ENCODE results near the gene COQ5.
A peak's percentile ranks its signal among the peaks of the same experiment; 100 is the strongest.
"Not testable (repeated sequence)": the region's sequence is repeated elsewhere in the genome, so short reads cannot be mapped to it uniquely, and the experiment has no call there.

COQ5 gene

GRCh38 chr12:120528861-120529525 lies at the start of gene COQ5:
Gene COQ5, minus strand, starts transcription at chr12:120529158. Its CDS starts 17 bp downstream, at chr12:120529141.
- DNase-seq (ENCODE audit: low spot score), result peak; percentile 85

- DNase-seq (ENCODE audit: low spot score), result no peak
Observed at GRCh38 chr12:120574106-120574505, 45.1 kb upstream of the COQ5 start.

GRCh38 chr12:120573560-120573959 lies 44.6 kb upstream of the COQ5 start:
- no peak for DNase-seq (ENCODE audit: low spot score)

- no peak for DNase-seq (ENCODE audit: low spot score)
Observed at GRCh38 chr12:120571299-120571698, 42.3 kb upstream of the COQ5 start.

- no peak for DNase-seq (ENCODE audit: low spot score)
Observed at GRCh38 chr12:120563495-120563894, 34.5 kb upstream of the COQ5 start.

GRCh38 chr12:120562906-120563305 lies 33.9 kb upstream of the COQ5 start:
- no peak for DNase-seq (ENCODE audit: low spot score)

GRCh38 chr12:120557589-120557988 lies 28.6 kb upstream of the COQ5 start:
- DNase-seq (ENCODE audit: low spot score), result no peak

- DNase-seq (ENCODE audit: low spot score), result no peak
Observed at GRCh38 chr12:120554678-120555077, 25.7 kb upstream of the COQ5 start.

- no peak for DNase-seq (ENCODE audit: low spot score)
Observed at GRCh38 chr12:120546050-120546386, 17.1 kb upstream of the COQ5 start.

GRCh38 chr12:120544691-120545090 lies 15.7 kb upstream of the COQ5 start:
- DNase-seq (ENCODE audit: low spot score), result no peak

GRCh38 chr12:120542166-120542565 lies 13.2 kb upstream of the COQ5 start:
- no peak for DNase-seq (ENCODE audit: low spot score)

- no peak for DNase-seq (ENCODE audit: low spot score)
Observed at GRCh38 chr12:120540445-120540844, 11.5 kb upstream of the COQ5 start.

- peak; percentile 67 for DNase-seq (ENCODE audit: low spot score)
Observed at GRCh38 chr12:120539303-120539702, 10.3 kb upstream of the COQ5 start.

- peak; percentile 89 for DNase-seq (ENCODE audit: low spot score)
Observed at GRCh38 chr12:120538281-120539156, 9.6 kb upstream of the COQ5 start.

GRCh38 chr12:120537856-120538220 lies 8.9 kb upstream of the COQ5 start:
- DNase-seq (ENCODE audit: low spot score), result no peak

GRCh38 chr12:120536064-120536791 lies 7.3 kb upstream of the COQ5 start:
- peak; percentile 44 for DNase-seq (ENCODE audit: low spot score)

- DNase-seq (ENCODE audit: low spot score), result peak; percentile 79
Observed at GRCh38 chr12:120534703-120535655, 6.0 kb upstream of the COQ5 start.

GRCh38 chr12:120534203-120534702 lies 5.3 kb upstream of the COQ5 start, which contains the start of gene RNF10:
Gene RNF10, plus strand, starts transcription at chr12:120534356. Its CDS starts 456 bp downstream, at chr12:120534812.
- DNase-seq (ENCODE audit: low spot score), result peak; percentile 88

GRCh38 chr12:120532701-120533238 lies 3.8 kb upstream of the COQ5 start:
- no peak for DNase-seq (ENCODE audit: low spot score)

GRCh38 chr12:120530418-120530761 lies 1.4 kb upstream of the COQ5 start:
- DNase-seq (ENCODE audit: low spot score), result not testable (repeated sequence)
